Ishikawa (cell line): ENCODE measurements around the gene DSTYK.

Experiments used
- CEBPB ChIP-seq: IDR thresholded peaks from 2 replicates; pipeline ENCODE4 v1.6.1; 2012
- CREB1 ChIP-seq: IDR thresholded peaks from 2 replicates; pipeline ENCODE4 v1.6.1; 2012; ENCODE audit warnings: low read depth
- EGR1 ChIP-seq: IDR thresholded peaks from 2 replicates; pipeline ENCODE4 v1.6.1; 2012
- EP300 ChIP-seq: IDR thresholded peaks from 2 replicates; pipeline ENCODE4 v1.6.1; 2012; ENCODE audit warnings: borderline replicate concordance
- FOXM1 ChIP-seq: IDR thresholded peaks from 2 replicates; pipeline ENCODE4 v1.6.1; 2012; ENCODE audit warnings: low read depth, borderline replicate concordance
- MAX ChIP-seq: IDR thresholded peaks from 2 replicates; pipeline ENCODE4 v1.6.1; 2012
- NFIC ChIP-seq: IDR thresholded peaks from 2 replicates; pipeline ENCODE4 v1.6.1; 2012
- RAD21 ChIP-seq: IDR thresholded peaks from 2 replicates; pipeline ENCODE4 v1.6.1; 2012; ENCODE audit warnings: low read depth
- TAF1 ChIP-seq: IDR thresholded peaks from 2 replicates; pipeline ENCODE4 v1.6.1; 2012; ENCODE audit warnings: low read depth, mild to moderate bottlenecking
- TCF12 ChIP-seq: IDR thresholded peaks from 2 replicates; pipeline ENCODE4 v1.6.1; 2012; ENCODE audit warnings: low read depth
- TEAD4 ChIP-seq: IDR thresholded peaks from 2 replicates; pipeline ENCODE4 v1.6.1; 2012
- USF1 ChIP-seq: IDR thresholded peaks from 2 replicates; pipeline ENCODE4 v1.6.1; 2012
- YY1 ChIP-seq: IDR thresholded peaks from 2 replicates; pipeline ENCODE4 v1.6.1; 2012; ENCODE audit warnings: low read depth
- ZBTB7A ChIP-seq: IDR thresholded peaks from 2 replicates; pipeline ENCODE4 v1.6.1; 2012; ENCODE audit warnings: low read depth
- TF ChIP-seq, protein P1 (sequence below): IDR thresholded peaks from 2 replicates; pipeline ENCODE4 v1.6.1; 2012; ENCODE audit warnings: low read depth, mild to moderate bottlenecking

Gene DSTYK

DNA sequence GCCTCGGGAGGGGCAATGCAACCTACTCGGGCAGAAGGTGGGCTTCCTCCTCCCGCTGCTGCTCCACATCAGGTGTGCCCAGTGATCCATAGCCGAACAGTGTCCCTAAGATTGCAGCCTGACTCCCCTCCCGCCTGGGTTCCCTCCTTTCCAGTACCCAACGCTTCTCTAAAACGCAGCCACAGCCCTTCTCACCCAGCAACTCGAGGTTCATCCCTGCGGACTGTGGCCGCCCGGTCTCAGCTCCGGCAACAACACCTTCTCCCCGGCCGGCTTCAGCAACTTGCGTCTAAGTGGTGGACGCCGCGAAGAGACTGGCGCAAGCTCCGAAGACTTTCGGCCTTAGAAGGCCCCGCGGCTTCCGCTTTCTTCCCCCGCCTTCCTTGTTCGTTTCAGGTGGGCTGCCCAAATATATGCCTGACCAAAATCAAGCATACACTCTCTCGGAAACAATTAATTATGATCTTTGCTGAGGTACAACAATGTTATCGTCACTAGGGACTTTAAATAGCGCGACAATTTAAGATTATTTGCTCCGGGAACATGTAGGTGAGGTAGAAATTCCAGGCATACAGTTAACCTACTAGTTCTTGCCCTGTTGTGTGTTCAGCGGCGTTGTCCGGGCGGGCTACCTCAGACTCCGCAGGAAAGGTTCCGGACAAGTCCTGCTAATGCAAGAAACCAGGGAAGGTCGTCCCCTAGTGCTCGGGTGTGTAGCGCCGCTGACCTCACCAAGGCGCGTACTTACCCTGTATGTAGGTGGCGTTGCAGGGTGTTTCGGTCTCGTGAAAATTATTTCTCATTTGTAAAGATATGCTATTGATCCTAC, 89.6 kb downstream of the DSTYK start, which contains the start of gene RBBP5:
Gene RBBP5, minus strand, starts transcription at position 319 of the 829 bp plus-strand sequence. Its CDS starts 105 bp downstream, at position 214.
- TF ChIP-seq USF1 (peak; percentile 74), TAF1 (peak; percentile 63), TCF12 (peak; percentile 79), ZBTB7A (no peak), TEAD4 (peak; percentile 64), CREB1 (no peak; the same call in 1 of the 2 replicates), EP300 (no peak; the same call in 1 of the 2 replicates), RAD21 (peak; percentile 31; the same call in 1 of the 2 replicates), MAX (peak; percentile 81), EGR1 (no peak; the same call in 1 of the 2 replicates), CEBPB (peak; percentile 32; the same call in 1 of the 2 replicates), FOXM1 (peak; percentile 68; the same call in 1 of the 2 replicates), YY1 (peak; percentile 85), NFIC (peak; percentile 45)
- TF ChIP-seq, protein P1, sequence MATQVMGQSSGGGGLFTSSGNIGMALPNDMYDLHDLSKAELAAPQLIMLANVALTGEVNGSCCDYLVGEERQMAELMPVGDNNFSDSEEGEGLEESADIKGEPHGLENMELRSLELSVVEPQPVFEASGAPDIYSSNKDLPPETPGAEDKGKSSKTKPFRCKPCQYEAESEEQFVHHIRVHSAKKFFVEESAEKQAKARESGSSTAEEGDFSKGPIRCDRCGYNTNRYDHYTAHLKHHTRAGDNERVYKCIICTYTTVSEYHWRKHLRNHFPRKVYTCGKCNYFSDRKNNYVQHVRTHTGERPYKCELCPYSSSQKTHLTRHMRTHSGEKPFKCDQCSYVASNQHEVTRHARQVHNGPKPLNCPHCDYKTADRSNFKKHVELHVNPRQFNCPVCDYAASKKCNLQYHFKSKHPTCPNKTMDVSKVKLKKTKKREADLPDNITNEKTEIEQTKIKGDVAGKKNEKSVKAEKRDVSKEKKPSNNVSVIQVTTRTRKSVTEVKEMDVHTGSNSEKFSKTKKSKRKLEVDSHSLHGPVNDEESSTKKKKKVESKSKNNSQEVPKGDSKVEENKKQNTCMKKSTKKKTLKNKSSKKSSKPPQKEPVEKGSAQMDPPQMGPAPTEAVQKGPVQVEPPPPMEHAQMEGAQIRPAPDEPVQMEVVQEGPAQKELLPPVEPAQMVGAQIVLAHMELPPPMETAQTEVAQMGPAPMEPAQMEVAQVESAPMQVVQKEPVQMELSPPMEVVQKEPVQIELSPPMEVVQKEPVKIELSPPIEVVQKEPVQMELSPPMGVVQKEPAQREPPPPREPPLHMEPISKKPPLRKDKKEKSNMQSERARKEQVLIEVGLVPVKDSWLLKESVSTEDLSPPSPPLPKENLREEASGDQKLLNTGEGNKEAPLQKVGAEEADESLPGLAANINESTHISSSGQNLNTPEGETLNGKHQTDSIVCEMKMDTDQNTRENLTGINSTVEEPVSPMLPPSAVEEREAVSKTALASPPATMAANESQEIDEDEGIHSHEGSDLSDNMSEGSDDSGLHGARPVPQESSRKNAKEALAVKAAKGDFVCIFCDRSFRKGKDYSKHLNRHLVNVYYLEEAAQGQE, result no peak

DNA sequence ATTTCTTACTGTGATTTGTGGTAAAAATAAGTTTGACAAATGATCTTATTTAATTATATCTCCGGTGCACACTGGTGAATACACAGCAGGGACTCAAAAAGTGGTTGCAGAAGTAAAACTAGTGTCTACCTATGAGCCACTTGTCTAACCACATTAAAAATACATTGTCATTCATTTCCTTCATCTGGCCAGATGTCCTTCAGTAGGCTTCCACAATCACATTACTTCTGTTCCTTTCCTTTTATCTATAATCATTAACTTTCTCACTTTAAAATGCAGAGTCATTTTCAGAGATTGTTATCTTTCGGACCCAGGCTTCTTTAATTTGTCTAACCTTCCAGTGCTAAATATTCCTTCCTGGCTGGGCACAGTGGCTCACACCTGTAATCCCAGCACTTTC, 92.8 kb downstream of the DSTYK start:
- TF ChIP-seq EGR1, result no peak
- TF ChIP-seq MAX, result no peak
- no peak for TF ChIP-seq NFIC
- no peak for TF ChIP-seq TEAD4
- no peak for TF ChIP-seq EP300
- TF ChIP-seq, protein P1, result no peak
- no peak for TF ChIP-seq YY1
- no peak for TF ChIP-seq ZBTB7A
- no peak for TF ChIP-seq CEBPB
- TF ChIP-seq CREB1, result no peak
- no peak for TF ChIP-seq FOXM1
- TF ChIP-seq TCF12, result no peak
- TF ChIP-seq TAF1, result no peak
- no peak for TF ChIP-seq USF1
- no peak for TF ChIP-seq RAD21

DNA sequence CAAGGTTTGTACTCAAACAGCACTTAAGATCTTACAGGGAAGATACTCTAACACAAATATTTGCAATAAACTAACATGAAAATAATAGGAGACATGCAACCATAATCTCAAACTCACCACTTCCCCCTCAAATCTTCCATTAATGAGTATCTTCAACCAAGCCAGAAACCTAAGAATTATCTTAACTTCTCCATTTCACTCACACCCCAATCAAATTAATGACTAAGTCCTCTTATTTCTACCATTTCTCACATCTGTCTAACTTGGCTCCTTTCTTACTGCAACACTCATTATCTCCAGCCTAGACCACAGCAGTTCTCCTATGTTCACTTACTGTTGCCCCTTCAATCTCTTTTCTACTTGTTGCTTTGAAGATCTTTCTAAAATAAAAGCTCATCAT, 100.1 kb downstream of the DSTYK start:
- TF ChIP-seq NFIC (no peak), USF1 (no peak)

DNA sequence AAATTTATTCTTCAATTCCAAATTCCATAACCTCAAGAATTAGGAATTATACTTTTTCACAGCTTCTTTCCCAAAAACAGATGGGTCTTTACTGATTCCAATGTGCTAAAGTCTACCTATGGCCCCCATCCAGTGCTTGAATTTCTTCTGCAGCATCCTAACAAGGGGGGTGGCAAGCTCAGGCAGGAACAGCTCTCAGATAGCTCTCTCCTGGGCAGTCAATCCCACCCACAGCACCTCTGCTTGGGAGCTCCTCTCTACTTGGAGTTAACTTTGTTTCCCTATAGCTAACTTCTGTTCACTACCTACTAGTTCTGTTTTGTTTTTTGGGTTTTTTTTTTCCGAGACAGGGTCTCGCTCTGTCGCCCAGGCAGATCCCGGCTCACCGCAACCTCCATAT, 101.8 kb downstream of the DSTYK start:
- TF ChIP-seq RAD21 (no peak), YY1 (no peak), NFIC (no peak), FOXM1 (no peak), TEAD4 (no peak), ZBTB7A (no peak), TCF12 (no peak), USF1 (no peak), EP300 (no peak), CEBPB (no peak), MAX (no peak), CREB1 (no peak), EGR1 (no peak), TAF1 (no peak)
- TF ChIP-seq, protein P1, result no peak
